ENCODE measurements around the gene EFCAB7. TPM values are rescaled to one million over a fixed set of nuclear protein-coding genes. Genes with fewer than 3 reads are reported as not detected.

The EFCAB7 gene
- total RNA-seq, 1 donor: 6.5 TPM

GRCh38 chr1:63592536-63593302 lies 69.4 kb downstream of the EFCAB7 start:
- TF ChIP-seq CTCF (IDR thresholded peaks at IDR 0.05; ENCODE audit: insufficient read depth, low read depth, low read length): no peak
- no peak for DNase-seq (ENCODE audit: low read depth)

GRCh38 chr1:63593303-63593885 lies 70.1 kb downstream of the EFCAB7 start, which contains the start of gene PGM1:
Gene PGM1 (plus strand): TSS chr1:63593411. CDS start chr1:63593489, 78 bp downstream.
- TF ChIP-seq CTCF (IDR thresholded peaks at IDR 0.05; ENCODE audit: insufficient read depth, low read depth, low read length): no peak
- peak; percentile 75 for DNase-seq (ENCODE audit: low read depth)
- peak within 1 kb of the TSS; percentile 84 for H3K4me3 ChIP-seq (ENCODE audit: low read depth, low read length)

More at GRCh38 chr1:63592536-63593302, 69.4 kb downstream of the EFCAB7 start:
- peak overlapping the region; percentile 84 for H3K4me3 ChIP-seq (ENCODE audit: low read depth, low read length)

GRCh38 chr1:63593886-63594605 lies 70.7 kb downstream of the EFCAB7 start:
- peak overlapping the region; percentile 84 for H3K4me3 ChIP-seq (ENCODE audit: low read depth, low read length)
- no peak for TF ChIP-seq CTCF (IDR thresholded peaks at IDR 0.05; ENCODE audit: insufficient read depth, low read depth, low read length)
- DNase-seq (ENCODE audit: low read depth): peak; percentile 74

DNA sequence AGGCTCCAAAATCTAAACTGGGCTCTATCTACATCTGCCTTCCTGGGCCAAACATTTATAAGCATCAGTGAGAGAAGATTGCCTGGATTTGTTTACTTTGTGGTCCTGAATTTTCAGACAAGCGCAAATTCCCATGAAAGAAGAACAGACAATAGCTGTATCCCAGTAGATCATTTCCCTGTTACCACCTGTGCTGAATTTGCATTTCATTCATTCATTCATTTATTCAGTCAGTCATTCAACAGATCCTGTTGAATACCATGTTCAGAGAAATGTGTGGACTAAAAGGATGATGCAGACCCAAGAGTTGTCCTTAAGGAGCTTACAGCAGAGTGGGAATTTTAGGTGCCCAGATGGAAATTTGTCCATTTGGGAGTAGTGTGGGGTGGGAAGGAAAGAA lies 72.1 kb downstream of the EFCAB7 start:
- no peak for TF ChIP-seq CTCF (IDR thresholded peaks at IDR 0.05; ENCODE audit: insufficient read depth, low read depth, low read length)
- no peak overlapping the region for H3K4me3 ChIP-seq (ENCODE audit: low read depth, low read length)
- no peak for DNase-seq (ENCODE audit: low read depth)

- TF ChIP-seq CTCF (IDR thresholded peaks at IDR 0.05; ENCODE audit: insufficient read depth, low read depth, low read length): no peak
- DNase-seq (ENCODE audit: low read depth): no peak
- no peak overlapping the region for H3K4me3 ChIP-seq (ENCODE audit: low read depth, low read length)
These were observed 76.5 kb downstream of the EFCAB7 start for GRCh38 chr1:63599799-63600198.

GRCh38 chr1:63600248-63600647 lies 76.9 kb downstream of the EFCAB7 start:
- no peak overlapping the region for H3K4me3 ChIP-seq (ENCODE audit: low read depth, low read length)
- no peak for TF ChIP-seq CTCF (IDR thresholded peaks at IDR 0.05; ENCODE audit: insufficient read depth, low read depth, low read length)
- no peak for DNase-seq (ENCODE audit: low read depth)
